H1 (cell line): ENCODE results near the gene ZNF286A. TPM values are rescaled to one million over a fixed set of nuclear protein-coding genes. Genes with fewer than 3 reads are reported as not detected.

ENCODE experiments used
- CTCF ChIA-PET: fragments of 300-600 bp; sonication (Branson Sonifier 250); formaldehyde crosslinking; loops from one replicate; lab custom pipeline; 2021; ENCODE audit not compliant: partially characterized antibody; lab: Charles Lee
- POLR2A ChIA-PET: fragments of 300-600 bp; sonication (Branson Sonifier 250); formaldehyde crosslinking; loops from one replicate; lab custom pipeline; 2021; ENCODE audit warnings: inconsistent platforms; ENCODE audit not compliant: partially characterized antibody; lab: Charles Lee
- DNase-seq, 2 experiments: peaks; one replicate each; pipeline versions ENCODE4 v3.0.0 to v3.0.0-alpha.2; 2010 to 2022; ENCODE audit warnings: low spot score in 2 of 2, low read depth in 1 of 2, mixed read lengths in 1 of 2
- FAIRE-seq: peaks from 2 replicates; lab custom pipeline; 2011; peaks lifted over from hg19 to GRCh38; lab: Jason Lieb, UNC
- H2AFZ ChIP-seq: 2 replicates; pipeline ENCODE4 v1.8.1; 2012; ENCODE audit warnings: low read length, inconsistent platforms
- H2AK5ac ChIP-seq: 2 replicates; pipeline ENCODE4 v1.6.1; 2013; ENCODE audit warnings: low read depth, low read length
- H2BK120ac ChIP-seq: replicated peaks from 2 replicates; pipeline ENCODE3; 2013; ENCODE audit warnings: low read depth, low read length, inconsistent platforms
- H2BK12ac ChIP-seq: 2 replicates; pipeline ENCODE4 v1.6.1; 2013; ENCODE audit warnings: low read depth, low read length
- H2BK15ac ChIP-seq: 2 replicates; pipeline ENCODE4 v1.6.1; 2013; ENCODE audit warnings: low read length
- H2BK20ac ChIP-seq: 2 replicates; pipeline ENCODE4 v1.6.1; 2013; ENCODE audit warnings: low read length
- H2BK5ac ChIP-seq: 2 replicates; pipeline ENCODE4 v1.6.1; 2013; ENCODE audit warnings: low read depth, low read length
- H3K14ac ChIP-seq: 2 replicates; pipeline ENCODE4 v1.6.1; 2013; ENCODE audit warnings: inconsistent platforms; ENCODE audit not compliant: insufficient read length
- H3K18ac ChIP-seq: 2 replicates; pipeline ENCODE4 v1.6.1; 2013; ENCODE audit warnings: low read length; ENCODE audit errors: extremely low read depth
- H3K23ac ChIP-seq: 2 replicates; pipeline ENCODE4 v1.6.1; 2013; ENCODE audit warnings: inconsistent platforms; ENCODE audit not compliant: insufficient read length
- H3K23me2 ChIP-seq: 2 replicates; pipeline ENCODE4 v1.6.1; 2013; ENCODE audit warnings: low read depth, low read length
- H3K27ac ChIP-seq: 2 replicates; pipeline ENCODE4 v1.6.1; 2011; ENCODE audit warnings: low read depth, low read length, inconsistent platforms
- H3K27me3 ChIP-seq, 4 experiments: replicated peaks in 1 of 4; 1 replicate in 1 of 4; 2 replicates in 3 of 4; pipeline versions ENCODE4 v1.6.1 to v1.8.1; 2011 to 2013; ENCODE audit warnings: low read length in 3 of 4, mild to moderate bottlenecking in 3 of 4, inconsistent platforms in 2 of 4, mixed read lengths in 2 of 4, moderate library complexity in 1 of 4; ENCODE audit not compliant: control insufficient read depth in 3 of 4, insufficient read depth in 3 of 4; ENCODE audit errors: extremely low read depth in 1 of 4
- H3K36me3 ChIP-seq, 4 experiments: 2 replicates each; pipeline versions ENCODE4 v1.6.1 to v1.8.1; 2011 to 2013; ENCODE audit warnings: mild to moderate bottlenecking in 4 of 4, low read length in 3 of 4, moderate library complexity in 2 of 4, control low read depth in 1 of 4, inconsistent platforms in 1 of 4; ENCODE audit not compliant: insufficient read depth in 4 of 4, control insufficient read depth in 2 of 4
- H3K4ac ChIP-seq: replicated peaks from 2 replicates; pipeline ENCODE3; 2013; ENCODE audit warnings: low read length, low read depth, mixed read lengths, inconsistent platforms; ENCODE audit not compliant: insufficient read length
- H3K4me1 ChIP-seq, 4 experiments: replicated peaks in 1 of 4; 1 replicate in 1 of 4; 2 replicates in 3 of 4; pipeline versions ENCODE4 v1.6.1 to v1.8.1; 2011 to 2013; ENCODE audit warnings: low read length in 3 of 4, inconsistent platforms in 2 of 4, mixed read lengths in 1 of 4; ENCODE audit not compliant: insufficient read depth in 4 of 4, control insufficient read depth in 3 of 4
- H3K4me2 ChIP-seq, 2 experiments: 2 replicates each; pipeline versions ENCODE4 v1.6.1 to v1.8.1; 2011 to 2013; ENCODE audit warnings: low read depth in 2 of 2, low read length in 2 of 2, control low read depth in 1 of 2, inconsistent platforms in 1 of 2, mild to moderate bottlenecking in 1 of 2; ENCODE audit not compliant: insufficient read depth in 1 of 2
- H3K4me3 ChIP-seq, 4 experiments: fragments of 200-600, 300-600 bp in 1 of 4; sonication (generic), shearing (Covaris generic), sonication (Bioruptor Twin) in 1 of 4; 2 replicates each; pipeline versions ENCODE4 v1.5.1 to v1.8.1; 2011 to 2016; ENCODE audit warnings: low read length in 4 of 4, low read depth in 3 of 4, control low read depth in 2 of 4, inconsistent platforms in 2 of 4, mild to moderate bottlenecking in 2 of 4, mixed read lengths in 1 of 4, moderate library complexity in 1 of 4; ENCODE audit not compliant: insufficient read depth in 2 of 4; ENCODE audit errors: extremely low read depth in 1 of 4
- H3K56ac ChIP-seq: replicated peaks from 2 replicates; pipeline ENCODE3; 2013; ENCODE audit warnings: low read depth, mild to moderate bottlenecking, mixed read lengths, low read length, inconsistent platforms; ENCODE audit not compliant: insufficient read length
- H3K79me1 ChIP-seq: 2 replicates; pipeline ENCODE4 v1.6.1; 2013; ENCODE audit warnings: low read depth, low read length, control low read depth
- H3K79me2 ChIP-seq, 2 experiments: 2 replicates each; pipeline versions ENCODE4 v1.6.1 to v1.8.1; 2012 to 2013; ENCODE audit warnings: low read length in 2 of 2, mild to moderate bottlenecking in 2 of 2, inconsistent platforms in 1 of 2; ENCODE audit not compliant: insufficient read depth in 2 of 2, control insufficient read depth in 1 of 2
- H3K9ac ChIP-seq, 4 experiments: replicated peaks in 1 of 4; 1 replicate in 1 of 4; 2 replicates in 3 of 4; pipeline versions ENCODE4 v1.6.1 to v1.8.1; 2011 to 2013; ENCODE audit warnings: low read depth in 3 of 4, low read length in 3 of 4, control low read depth in 2 of 4, mild to moderate bottlenecking in 2 of 4, moderate library complexity in 2 of 4, inconsistent platforms in 1 of 4; ENCODE audit errors: extremely low read depth in 1 of 4
- H3K9me3 ChIP-seq, 2 experiments: 2 replicates each; pipeline versions ENCODE4 v1.6.1 to v1.8.1; 2012 to 2013; ENCODE audit warnings: mild to moderate bottlenecking in 2 of 2, moderate library complexity in 2 of 2, control low read depth in 1 of 2, inconsistent platforms in 1 of 2, low read depth in 1 of 2, low read length in 1 of 2, mixed read lengths in 1 of 2; ENCODE audit not compliant: insufficient read depth in 2 of 2
- H4K20me1 ChIP-seq, 2 experiments: replicated peaks in 1 of 2; 2 replicates each; pipeline versions ENCODE3 to v1.8.1; 2011 to 2013; ENCODE audit warnings: inconsistent platforms in 2 of 2, low read length in 2 of 2, mild to moderate bottlenecking in 1 of 2; ENCODE audit not compliant: insufficient read depth in 2 of 2, control insufficient read depth in 1 of 2
- H4K5ac ChIP-seq: 2 replicates; pipeline ENCODE4 v1.6.1; 2013; ENCODE audit warnings: low read length, low read depth, mixed read lengths, inconsistent platforms; ENCODE audit not compliant: insufficient read length
- H4K8ac ChIP-seq: 2 replicates; pipeline ENCODE4 v1.8.0; 2013; ENCODE audit warnings: mild to moderate bottlenecking, moderate library complexity, low read length, inconsistent platforms; ENCODE audit not compliant: insufficient read depth; ENCODE audit errors: extremely low read depth
- H4K91ac ChIP-seq: replicated peaks from 2 replicates; pipeline ENCODE3; 2013; ENCODE audit warnings: low read length, mixed read lengths, inconsistent platforms; ENCODE audit not compliant: insufficient read length
- CHD2 ChIP-seq: IDR thresholded peaks from 2 replicates; pipeline ENCODE4 v1.6.1; 2012; ENCODE audit warnings: low read length, improper control_type of control experiment
- EGR1 ChIP-seq: IDR thresholded peaks from 2 replicates; pipeline ENCODE4 v1.6.1; 2011; ENCODE audit warnings: low read depth, low read length, borderline replicate concordance
- EP300 ChIP-seq, 2 experiments: IDR thresholded peaks; 1 replicate in 1 of 2; 2 replicates in 1 of 2; pipeline ENCODE4 v1.6.1; 2011 to 2012; ENCODE audit warnings: low read depth in 2 of 2, low read length in 2 of 2, mild to moderate bottlenecking in 2 of 2, borderline replicate concordance in 1 of 2, inconsistent platforms in 1 of 2, moderate library complexity in 1 of 2
- MAX ChIP-seq: IDR thresholded peaks from 2 replicates; pipeline ENCODE4 v1.6.1; 2012; ENCODE audit warnings: inconsistent platforms
- POLR2AphosphoS5 ChIP-seq: IDR thresholded peaks from 2 replicates; pipeline ENCODE4 v1.6.1; 2011; ENCODE audit warnings: low read depth, low read length
- RFX5 ChIP-seq: IDR thresholded peaks from 2 replicates; pipeline ENCODE4 v1.6.1; 2011; ENCODE audit warnings: low read depth, low read length, improper control_type of control experiment, borderline replicate concordance
- SAP30 ChIP-seq: fragments of 300-600 bp; sonication (generic); IDR thresholded peaks from 2 replicates; pipeline ENCODE4 v1.7.1; 2012; ENCODE audit warnings: low read length, moderate library complexity, mild to moderate bottlenecking, inconsistent platforms; ENCODE audit not compliant: insufficient read depth, insufficient replicate concordance
- SIX5 ChIP-seq: IDR thresholded peaks from 2 replicates; pipeline ENCODE4 v1.6.1; 2011; ENCODE audit warnings: mild to moderate bottlenecking, low read depth, low read length
- SP1 ChIP-seq: IDR thresholded peaks from 2 replicates; pipeline ENCODE4 v1.6.1; 2011; ENCODE audit warnings: low read depth, low read length
- TBP ChIP-seq: IDR thresholded peaks from 2 replicates; pipeline ENCODE4 v1.6.1; 2011; ENCODE audit warnings: low read depth, low read length, improper control_type of control experiment
- TCF12 ChIP-seq: IDR thresholded peaks from 2 replicates; pipeline ENCODE4 v1.6.1; 2011; ENCODE audit warnings: low read depth, mild to moderate bottlenecking, low read length
- TEAD4 ChIP-seq: IDR thresholded peaks from 2 replicates; pipeline ENCODE4 v1.6.1; 2012; ENCODE audit warnings: low read depth, low read length, inconsistent platforms, mixed read lengths
- WGBS, 2 experiments: shearing (Covaris generic) in 1 of 2; methylation state at CpG; one replicate each; pipeline versions ENCODE4 v1.1.6 to v1.1.7; 2013 to 2015; ENCODE audit warnings: low lambda C conversion rate in 2 of 2, mixed read lengths in 2 of 2, inconsistent platforms in 1 of 2, low coverage in 1 of 2, missing lambda C conversion rate in 1 of 2; ENCODE audit not compliant: insufficient replicate concordance in 2 of 2, insufficient coverage in 1 of 2, insufficient read length in 1 of 2; ENCODE audit errors: extremely low coverage in 1 of 2, missing lambda C conversion rate in 1 of 2; 5-methylcytosine and 5-hydroxymethylcytosine counted together
- polyA plus RNA-seq, 7 experiments: library from polyadenylated mRNA; depleted of rRNA in 3 of 7; stranded (reverse) in 5 of 7; unstranded in 2 of 7; fragments of >200 nt in 5 of 7; fragments of 200-250 nt in 2 of 7; gene quantifications; 1 replicate in 5 of 7; 2 replicates in 1 of 7; 4 replicates in 1 of 7; pipeline versions ENCODE4 v1.2.1 to v1.2.3, GENCODE V29; 2011 to 2013; ENCODE audit warnings: missing spikeins in 2 of 7, mixed read lengths in 2 of 7
- total RNA-seq: library from RNA; stranded (reverse); fragmentation: NEBNext Ultra II Directional; extraction: Animal tissue kit (Norgen Biotek cat#: 25700); gene quantifications from 2 replicates; pipeline ENCODE4 v1.2.1, GENCODE V29; 2021
- TF ChIP-seq, protein P1 (sequence below): IDR thresholded peaks from 2 replicates; pipeline ENCODE4 v1.6.1; 2012; ENCODE audit warnings: low read length, inconsistent platforms

ZNF286A gene
- total and polyA plus RNA-seq, 2 of the 8 experiments (the other 6 are each of a cell fraction or from before 2014, with no cell fraction given): 18.2 to 100.0 TPM

DNA sequence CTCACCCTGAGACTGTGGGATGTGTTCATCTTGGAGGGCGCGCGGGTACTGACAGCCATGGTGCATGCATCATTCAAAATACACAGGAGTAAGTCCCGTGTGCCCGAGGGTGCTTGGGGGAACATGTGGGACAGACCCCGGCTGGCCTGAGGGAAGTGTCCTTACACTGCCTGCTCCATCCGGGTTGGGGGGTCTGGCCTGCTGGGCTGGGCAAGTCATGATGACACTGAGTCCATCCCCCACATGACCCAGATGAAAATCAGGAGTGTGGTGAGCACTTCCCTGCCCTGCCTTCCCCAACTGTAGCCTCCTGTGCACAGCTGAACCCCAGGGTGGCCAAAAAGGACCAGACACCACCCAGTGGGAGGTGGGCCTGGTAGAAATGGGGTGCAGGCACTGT lies 43.4 kb downstream of the ZNF286A start:
- Histone ChIP-seq H3K4ac (no peak overlapping the region), H2AK5ac (no peak overlapping the region), H4K91ac (no peak overlapping the region), H4K20me1 (no peaks in the 10 kb centered on the region), H2BK20ac (no peak overlapping the region), H3K56ac (no peak overlapping the region), H3K23ac (no peak overlapping the region), H3K79me2 (no peaks in the 10 kb centered on the region), H2BK5ac (no peak overlapping the region), H3K9ac (no peak overlapping the region), H3K36me3 (no peaks in the 10 kb centered on the region), H3K27me3 (no peaks in the 10 kb centered on the region), H4K8ac (peak overlapping the region; percentile 51; the same call in 1 of the 2 replicates), H2AFZ (no peak overlapping the region), H3K4me3 (no peak overlapping the region), H3K27ac (no peak overlapping the region), H3K23me2 (no peaks in the 10 kb centered on the region), H3K9me3 (peaks cover 0 to 4% of the 10 kb centered on the region in 2 experiments; a peak in 1 of 4 replicates), H3K79me1 (no peaks in the 10 kb centered on the region), H3K18ac (no peak overlapping the region), H2BK12ac (no peak overlapping the region), H3K4me2 (no peak overlapping the region), H3K4me1 (no peaks in the 10 kb centered on the region), H4K5ac (no peak overlapping the region), H3K14ac (no peak overlapping the region), H2BK120ac (no peak overlapping the region), H2BK15ac (no peak overlapping the region)
- DNase-seq (no peak), FAIRE-seq (no peak)
- CTCF ChIA-PET: interaction anchor here (0.6 kb wide), 1 partner anchor 207 kb away, joined by 3 read pairs; no protein-coding TSS in a partner anchor
- POLR2A ChIA-PET: no interaction called here
- 98% methylated on average over 7 of the region's 7 CpGs; no CpG with 5 or more reads in 1 of the 2 experiments for WGBS, 2 experiments
- TF ChIP-seq EGR1 (no peak), TEAD4 (no peak), RFX5 (no peak), MAX (no peak), SAP30 (no peak), EP300 (IDR thresholded peaks at IDR 0.05; ENCODE audit: borderline replicate concordance in 1 of 2, low read depth in 2 of 2, low read length in 2 of 2) (no peak), TBP (no peak), POLR2AphosphoS5 (no peak), CHD2 (no peak), SP1 (no peak), SIX5 (no peak), TCF12 (no peak)
- TF ChIP-seq, protein P1, sequence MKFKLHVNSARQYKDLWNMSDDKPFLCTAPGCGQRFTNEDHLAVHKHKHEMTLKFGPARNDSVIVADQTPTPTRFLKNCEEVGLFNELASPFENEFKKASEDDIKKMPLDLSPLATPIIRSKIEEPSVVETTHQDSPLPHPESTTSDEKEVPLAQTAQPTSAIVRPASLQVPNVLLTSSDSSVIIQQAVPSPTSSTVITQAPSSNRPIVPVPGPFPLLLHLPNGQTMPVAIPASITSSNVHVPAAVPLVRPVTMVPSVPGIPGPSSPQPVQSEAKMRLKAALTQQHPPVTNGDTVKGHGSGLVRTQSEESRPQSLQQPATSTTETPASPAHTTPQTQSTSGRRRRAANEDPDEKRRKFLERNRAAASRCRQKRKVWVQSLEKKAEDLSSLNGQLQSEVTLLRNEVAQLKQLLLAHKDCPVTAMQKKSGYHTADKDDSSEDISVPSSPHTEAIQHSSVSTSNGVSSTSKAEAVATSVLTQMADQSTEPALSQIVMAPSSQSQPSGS: no peak
